Astrocyte (in vitro differentiated cells and primary cell): ENCODE measurements around the gene UBR1. TPM values are rescaled to one million over a fixed set of nuclear protein-coding genes. Genes with fewer than 3 reads are reported as not detected.

Experiments
- DNase-seq: peaks from one replicate; pipeline ENCODE4 v3.0.0-alpha.2; 2010; ENCODE audit warnings: low read depth
- FAIRE-seq: peaks from 2 replicates; lab custom pipeline; 2011; peaks lifted over from hg19 to GRCh38; lab: Jason Lieb, UNC
- H2AFZ ChIP-seq: 2 replicates; pipeline ENCODE4 v1.6.0; 2012; ENCODE audit warnings: low read depth, low read length, inconsistent platforms
- H3K27ac ChIP-seq: 2 replicates; pipeline ENCODE4 v1.5.1; 2011; ENCODE audit warnings: low read depth, low read length, inconsistent platforms
- H3K27me3 ChIP-seq: 2 replicates; pipeline ENCODE4 v1.6.0; 2011; ENCODE audit warnings: low read length, inconsistent platforms; ENCODE audit not compliant: insufficient read depth
- H3K36me3 ChIP-seq: 2 replicates; pipeline ENCODE4 v1.5.1; 2011; ENCODE audit warnings: low read length, inconsistent platforms; ENCODE audit not compliant: insufficient read depth
- H3K4me1 ChIP-seq: 2 replicates; pipeline ENCODE4 v1.5.1; 2011; ENCODE audit warnings: low read length, inconsistent platforms; ENCODE audit not compliant: insufficient read depth
- H3K4me2 ChIP-seq: 2 replicates; pipeline ENCODE4 v1.6.0; 2012; ENCODE audit warnings: low read length, inconsistent platforms
- H3K4me3 ChIP-seq: 2 replicates; pipeline ENCODE4 v1.5.1; 2011; ENCODE audit warnings: low read depth, mild to moderate bottlenecking, low read length, inconsistent platforms; ENCODE audit not compliant: insufficient read depth
- H3K79me2 ChIP-seq: 2 replicates; pipeline ENCODE4 v1.6.0; 2012; ENCODE audit warnings: mild to moderate bottlenecking, low read length, inconsistent platforms; ENCODE audit not compliant: insufficient read depth
- H3K9ac ChIP-seq: 2 replicates; pipeline ENCODE4 v1.6.0; 2012; ENCODE audit warnings: mild to moderate bottlenecking, low read length, inconsistent platforms
- H3K9me3 ChIP-seq: 2 replicates; pipeline ENCODE4 v1.5.1; 2012; ENCODE audit warnings: low read depth, mild to moderate bottlenecking, low read length, inconsistent platforms; ENCODE audit not compliant: insufficient read depth
- H4K20me1 ChIP-seq: 2 replicates; pipeline ENCODE4 v1.6.0; 2012; ENCODE audit warnings: low read length, inconsistent platforms; ENCODE audit not compliant: insufficient read depth
- H3K27ac Mint-ChIP-seq: one replicate; pipeline ENCODE4 v1.8.0; 2021; ENCODE audit warnings: mild to moderate bottlenecking, mixed read lengths; ENCODE audit not compliant: unreplicated experiment
- H3K27me3 Mint-ChIP-seq: one replicate; pipeline ENCODE4 v1.8.0; 2021; ENCODE audit warnings: low read depth, mixed read lengths; ENCODE audit not compliant: unreplicated experiment
- H3K36me3 Mint-ChIP-seq: one replicate; pipeline ENCODE4 v1.8.0; 2021; ENCODE audit warnings: low read depth, mixed read lengths; ENCODE audit not compliant: unreplicated experiment
- H3K4me1 Mint-ChIP-seq: one replicate; pipeline ENCODE4 v1.8.0; 2021; ENCODE audit warnings: low read depth, mixed read lengths; ENCODE audit not compliant: unreplicated experiment
- H3K4me3 Mint-ChIP-seq: one replicate; pipeline ENCODE4 v1.8.0; 2021; ENCODE audit warnings: mild to moderate bottlenecking, moderate library complexity, mixed read lengths; ENCODE audit not compliant: unreplicated experiment
- H3K9me3 Mint-ChIP-seq: one replicate; pipeline ENCODE4 v1.8.0; 2021; ENCODE audit warnings: mild to moderate bottlenecking, mixed read lengths; ENCODE audit not compliant: unreplicated experiment
- CTCF ChIP-seq: IDR thresholded peaks from 2 replicates; pipeline ENCODE4 v1.5.1; 2011; ENCODE audit warnings: low read depth, mild to moderate bottlenecking, inconsistent platforms, low read length, moderate library complexity; ENCODE audit not compliant: insufficient read depth
- EZH2 ChIP-seq: IDR thresholded peaks from 2 replicates; pipeline ENCODE4 v1.6.1; 2012; ENCODE audit warnings: mild to moderate bottlenecking, low read length, inconsistent platforms; ENCODE audit not compliant: insufficient read depth
- total RNA-seq: library from RNA; stranded (reverse); gene quantifications from 2 replicates; pipeline ENCODE4 v1.2.1, GENCODE V29; 2021

Gene UBR1
- total RNA-seq, 1 donor from 2014 or later, result 25.7 TPM

GRCh38 chr15:42974202-42974862 is 131.5 kb downstream of the UBR1 start:
- no peaks in the 10 kb centered on the region for H4K20me1 ChIP-seq
- no peaks in the 10 kb centered on the region for H3K9me3 ChIP-seq
- TF ChIP-seq CTCF (no peak), EZH2 (no peak)
- no peaks in the 10 kb centered on the region for H3K27me3 ChIP-seq
- no peak overlapping the region for H3K27ac ChIP-seq
- H3K4me1 ChIP-seq, result no peaks in the 10 kb centered on the region
- H3K9ac ChIP-seq, result no peak overlapping the region
- FAIRE-seq (no peak), DNase-seq (no peak)
- no peaks in the 10 kb centered on the region for H3K79me2 ChIP-seq
- Mint-ChIP-seq H3K9me3 (no peaks in the 10 kb centered on the region), H3K36me3 (peaks cover 42% of the 10 kb centered on the region), H3K4me1 (no peaks in the 10 kb centered on the region), H3K4me3 (no peak overlapping the region), H3K27ac (no peak overlapping the region), H3K27me3 (no peaks in the 10 kb centered on the region)
- H3K4me3 ChIP-seq, result no peak overlapping the region
- peaks cover 22% of the 10 kb centered on the region for H3K36me3 ChIP-seq
- no peak overlapping the region for H2AFZ ChIP-seq
- H3K4me2 ChIP-seq, result no peak overlapping the region

- Mint-ChIP-seq H3K4me1 (no peaks in the 10 kb centered on the region), H3K4me3 (no peak overlapping the region), H3K27me3 (no peaks in the 10 kb centered on the region), H3K27ac (no peak overlapping the region), H3K36me3 (peaks cover 46% of the 10 kb centered on the region), H3K9me3 (no peaks in the 10 kb centered on the region)
- no peak for DNase-seq
- Histone ChIP-seq H2AFZ (no peak overlapping the region), H3K9ac (no peak overlapping the region), H3K4me2 (no peak overlapping the region), H3K79me2 (no peaks in the 10 kb centered on the region), H3K9me3 (no peaks in the 10 kb centered on the region), H3K4me3 (no peak overlapping the region), H4K20me1 (no peaks in the 10 kb centered on the region), H3K4me1 (no peaks in the 10 kb centered on the region), H3K27me3 (no peaks in the 10 kb centered on the region), H3K27ac (no peak overlapping the region), H3K36me3 (peaks cover 23% of the 10 kb centered on the region)
- TF ChIP-seq EZH2 (no peak), CTCF (no peak)
- no peak for FAIRE-seq
Measured at GRCh38 chr15:42973114-42973513, 132.7 kb downstream of the UBR1 start.

- Histone ChIP-seq H2AFZ (no peak overlapping the region), H3K4me3 (no peak overlapping the region), H3K27me3 (no peaks in the 10 kb centered on the region), H3K36me3 (peaks cover 20% of the 10 kb centered on the region), H3K79me2 (no peaks in the 10 kb centered on the region), H3K4me1 (no peaks in the 10 kb centered on the region), H3K4me2 (no peak overlapping the region), H3K27ac (no peak overlapping the region), H3K9me3 (no peaks in the 10 kb centered on the region), H4K20me1 (no peaks in the 10 kb centered on the region), H3K9ac (no peak overlapping the region)
- TF ChIP-seq CTCF, result no peak
- no peak for TF ChIP-seq EZH2
- Mint-ChIP-seq H3K36me3 (peaks cover 46% of the 10 kb centered on the region), H3K27ac (no peak overlapping the region), H3K4me3 (no peak overlapping the region), H3K4me1 (no peaks in the 10 kb centered on the region), H3K9me3 (no peaks in the 10 kb centered on the region), H3K27me3 (no peaks in the 10 kb centered on the region)
- DNase-seq (no peak), FAIRE-seq (no peak)
Measured at GRCh38 chr15:42971830-42972229, 134.0 kb downstream of the UBR1 start.
